Progenitor cell of endocrine pancreas (in vitro differentiated cells): ENCODE results near the gene CPO. TPM values are rescaled to one million over a fixed set of nuclear protein-coding genes. Genes with fewer than 3 reads are reported as not detected.
A peak's percentile ranks its signal among the peaks of the same experiment; 100 is the strongest.

Experiments
- DNase-seq: peaks from one replicate; pipeline ENCODE4 v3.0.0; 2021; ENCODE audit warnings: low spot score; ENCODE audit not compliant: unreplicated experiment
- H3K27ac Mint-ChIP-seq: 2 replicates; pipeline ENCODE4 v1.8.0; 2021; ENCODE audit warnings: mild to moderate bottlenecking, moderate library complexity, mixed read lengths
- H3K27me3 Mint-ChIP-seq: 2 replicates; pipeline ENCODE4 v1.8.0; 2021; ENCODE audit warnings: mixed read lengths
- H3K36me3 Mint-ChIP-seq: 2 replicates; pipeline ENCODE4 v1.8.0; 2022; ENCODE audit warnings: mixed read lengths; ENCODE audit not compliant: insufficient read depth
- H3K4me1 Mint-ChIP-seq: 2 replicates; pipeline ENCODE4 v1.8.0; 2021; ENCODE audit warnings: low read depth, mixed read lengths
- H3K4me3 Mint-ChIP-seq: 2 replicates; pipeline ENCODE4 v1.8.0; 2021; ENCODE audit warnings: low read depth, mild to moderate bottlenecking, moderate library complexity, mixed read lengths
- H3K9me3 Mint-ChIP-seq: 2 replicates; pipeline ENCODE4 v1.8.0; 2021; ENCODE audit warnings: low read depth, mixed read lengths
- CTCF ChIP-seq: fragments of 200-600 bp; sonication (generic); IDR thresholded peaks from one replicate; pipeline ENCODE4 v1.5.0; 2021; ENCODE audit warnings: antibody characterized with exemption, mild to moderate bottlenecking; ENCODE audit not compliant: unreplicated experiment
- long read RNA-seq: library from polyadenylated mRNA; unstranded; transcript quantifications from one replicate; pipeline ENCODE4 v2.0.0, GENCODE V29; 2020
- total RNA-seq: library from RNA; stranded (reverse); gene quantifications from 2 replicates; pipeline ENCODE4 v1.2.1, GENCODE V29; 2021

Gene CPO
- total RNA-seq, result 0.24 TPM in 1 of 2 replicates, not detected in the other
- long read RNA-seq, result 0 reads

- Mint-ChIP-seq H3K27ac (no peak within 1 kb of the TSS), H3K27me3 (no peaks in the 10 kb centered on the region), H3K36me3 (no peaks in the 10 kb centered on the region), H3K4me3 (no peak within 1 kb of the TSS), H3K9me3 (no peaks in the 10 kb centered on the region), H3K4me1 (no peaks in the 10 kb centered on the region)
- DNase-seq, result no peak
- no peak for TF ChIP-seq CTCF
Measured at GRCh38 chr2:206939340-206939739, at the start of gene CPO. Gene CPO, plus strand, starts transcription at chr2:206939518. Its CDS starts 82 bp downstream, at chr2:206939600.

- no peaks in the 10 kb centered on the region for H3K36me3 Mint-ChIP-seq
- no peak overlapping the region for H3K27ac Mint-ChIP-seq
- H3K27me3 Mint-ChIP-seq, result no peaks in the 10 kb centered on the region
- DNase-seq, result no peak
- no peak for TF ChIP-seq CTCF
- H3K4me1 Mint-ChIP-seq, result no peaks in the 10 kb centered on the region
- H3K4me3 Mint-ChIP-seq, result no peak overlapping the region
- peaks cover 4% of the 10 kb centered on the region for H3K9me3 Mint-ChIP-seq
Measured at GRCh38 chr2:206890179-206890578, 49.1 kb upstream of the CPO start.

- no peaks in the 10 kb centered on the region for H3K27me3 Mint-ChIP-seq
- H3K36me3 Mint-ChIP-seq, result no peaks in the 10 kb centered on the region
- no peak overlapping the region for H3K4me3 Mint-ChIP-seq
- peaks cover 10% of the 10 kb centered on the region for H3K9me3 Mint-ChIP-seq
- no peak overlapping the region for H3K27ac Mint-ChIP-seq
- DNase-seq, result no peak
- no peak for TF ChIP-seq CTCF
- H3K4me1 Mint-ChIP-seq, result no peaks in the 10 kb centered on the region
Measured at GRCh38 chr2:206890926-206891325, 48.4 kb upstream of the CPO start.

- no peak overlapping the region for H3K27ac Mint-ChIP-seq
Measured at GRCh38 chr2:206915121-206915520, 24.2 kb upstream of the CPO start.

GRCh38 chr2:206918263-206918662 lies 21.1 kb upstream of the CPO start:
- Mint-ChIP-seq H3K4me3 (no peak overlapping the region), H3K27me3 (no peaks in the 10 kb centered on the region), H3K9me3 (no peaks in the 10 kb centered on the region), H3K27ac (peak overlapping the region; percentile 53), H3K4me1 (no peaks in the 10 kb centered on the region), H3K36me3 (no peaks in the 10 kb centered on the region)
- no peak for TF ChIP-seq CTCF
- DNase-seq, result no peak

More at GRCh38 chr2:206915121-206915520, 24.2 kb upstream of the CPO start:
- no peak for TF ChIP-seq CTCF
- H3K36me3 Mint-ChIP-seq, result no peaks in the 10 kb centered on the region
- no peaks in the 10 kb centered on the region for H3K4me1 Mint-ChIP-seq
- DNase-seq, result no peak
- H3K4me3 Mint-ChIP-seq, result no peak overlapping the region
- no peaks in the 10 kb centered on the region for H3K9me3 Mint-ChIP-seq
- no peaks in the 10 kb centered on the region for H3K27me3 Mint-ChIP-seq
